Activated T-cell treated with anti-CD3 and anti-CD28 coated beads, Interleukin-2, amount 50 U/mL, for 24 hours (primary cell): ENCODE data around the gene PET100.
A peak's percentile ranks its signal among the peaks of the same experiment; 100 is the strongest.
"Not testable (repeated sequence)": the region's sequence is repeated elsewhere in the genome, so short reads cannot be mapped to it uniquely, and the experiment has no call there.

Experiments used
- DNase-seq: peaks from one replicate; pipeline ENCODE4 v3.0.0-alpha.2; 2020
- H3K27ac Mint-ChIP-seq: 2 replicates; pipeline ENCODE4 v1.8.0; 2020; ENCODE audit warnings: mild to moderate bottlenecking, mixed read lengths
- H3K27me3 Mint-ChIP-seq: 2 replicates; pipeline ENCODE4 v1.8.0; 2020; ENCODE audit warnings: mixed read lengths
- H3K36me3 Mint-ChIP-seq: 2 replicates; pipeline ENCODE4 v1.8.0; 2020; ENCODE audit warnings: low read depth, mixed read lengths
- H3K4me1 Mint-ChIP-seq: 2 replicates; pipeline ENCODE4 v1.8.0; 2020; ENCODE audit warnings: low read depth, mixed read lengths
- H3K4me3 Mint-ChIP-seq: 2 replicates; pipeline ENCODE4 v1.8.0; 2020; ENCODE audit warnings: mild to moderate bottlenecking, moderate library complexity, mixed read lengths
- H3K9me3 Mint-ChIP-seq: 2 replicates; pipeline ENCODE4 v1.8.0; 2020; ENCODE audit warnings: mixed read lengths

PET100 gene

GRCh38 chr19:7636691-7637373 is 7.2 kb downstream of the PET100 start, which contains the start of gene STXBP2:
STXBP2 (plus strand) TSS chr19:7637110; CDS start chr19:7637150, 40 bp downstream.
- peak; percentile 97 for DNase-seq
- H3K4me1 Mint-ChIP-seq = peaks cover 34% of the 10 kb centered on the region
- H3K9me3 Mint-ChIP-seq = no peaks in the 10 kb centered on the region
- no peaks in the 10 kb centered on the region for H3K27me3 Mint-ChIP-seq
- peaks cover 38% of the 10 kb centered on the region for H3K36me3 Mint-ChIP-seq
- peak within 1 kb of the TSS; percentile 85 for H3K4me3 Mint-ChIP-seq
- peak within 1 kb of the TSS; percentile 92 for H3K27ac Mint-ChIP-seq

GRCh38 chr19:7637374-7638256 is 8.0 kb downstream of the PET100 start:
- Mint-ChIP-seq H3K4me1 (peaks cover 34% of the 10 kb centered on the region), H3K4me3 (peak overlapping the region; percentile 85), H3K9me3 (no peaks in the 10 kb centered on the region), H3K27ac (peak overlapping the region; percentile 92), H3K27me3 (no peaks in the 10 kb centered on the region), H3K36me3 (peaks cover 31% of the 10 kb centered on the region)
- DNase-seq = no peak

DNA sequence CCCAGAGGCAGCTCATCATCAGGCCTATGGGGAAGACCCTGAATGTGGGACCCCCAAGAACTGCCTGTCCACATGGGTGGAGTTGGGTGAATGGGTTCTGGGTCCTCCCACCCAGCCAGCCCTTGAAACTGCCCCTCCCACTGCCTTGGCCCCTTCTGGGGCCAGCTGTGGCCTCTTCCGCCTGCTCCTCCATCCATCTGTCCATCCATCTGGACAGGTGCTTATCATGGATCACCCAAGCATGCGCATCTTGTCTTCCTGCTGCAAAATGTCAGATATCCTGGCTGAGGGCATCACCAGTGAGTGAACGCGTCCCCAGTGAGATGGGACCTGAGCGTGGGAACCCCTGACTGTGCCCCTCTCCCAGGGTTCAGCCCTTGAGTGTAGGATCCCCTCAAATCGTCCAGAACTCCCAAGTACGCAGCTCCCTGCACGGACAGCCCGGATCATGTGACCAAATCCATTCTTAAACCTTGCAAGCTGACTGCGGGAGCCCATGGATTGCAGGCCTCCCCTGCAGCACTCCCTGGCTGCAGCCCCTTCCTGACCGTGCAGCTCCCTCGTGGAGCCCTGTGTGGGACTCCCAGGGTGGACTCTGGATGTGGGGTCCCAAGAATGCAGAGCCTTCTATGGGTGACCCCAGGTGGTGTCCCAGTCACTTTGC is 9.3 kb downstream of the PET100 start:
- H3K27ac Mint-ChIP-seq = no peak overlapping the region

DNA sequence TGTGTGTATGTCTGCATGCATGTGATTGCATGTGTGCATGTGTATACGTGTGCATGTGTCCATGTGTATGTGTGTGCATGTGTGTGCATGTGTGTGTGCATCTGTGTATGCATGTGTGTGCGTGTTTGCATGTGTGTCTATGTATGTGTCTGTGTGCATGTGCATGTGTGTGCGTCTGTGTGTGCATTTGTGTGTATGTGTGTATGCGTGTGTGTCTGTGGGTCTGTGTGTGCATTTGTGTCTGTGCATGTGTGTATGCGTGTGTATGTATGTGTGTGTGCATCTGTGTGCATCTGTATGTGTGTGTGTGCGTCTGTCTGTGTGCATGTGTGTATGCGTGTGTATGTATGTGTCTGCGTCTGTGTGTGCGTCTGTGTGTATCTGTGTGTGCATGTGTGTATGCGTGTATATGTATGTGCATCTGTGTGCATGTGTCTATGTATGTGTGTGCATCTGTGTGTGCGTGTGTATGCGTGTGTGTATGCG is 10.3 kb downstream of the PET100 start:
- Mint-ChIP-seq H3K9me3 (no peaks in the 10 kb centered on the region), H3K27me3 (no peaks in the 10 kb centered on the region), H3K36me3 (peaks cover 35% of the 10 kb centered on the region), H3K27ac (no peak overlapping the region), H3K4me1 (peaks cover 32% of the 10 kb centered on the region), H3K4me3 (no peak overlapping the region)
- DNase-seq = no peak

More for the DNA sequence above, 9.3 kb downstream of the PET100 start:
- Mint-ChIP-seq H3K4me1 (peaks cover 34% of the 10 kb centered on the region), H3K4me3 (peak overlapping the region; percentile 21), H3K36me3 (peaks cover 27% of the 10 kb centered on the region), H3K9me3 (no peaks in the 10 kb centered on the region), H3K27me3 (no peaks in the 10 kb centered on the region)
- DNase-seq = no peak

DNA sequence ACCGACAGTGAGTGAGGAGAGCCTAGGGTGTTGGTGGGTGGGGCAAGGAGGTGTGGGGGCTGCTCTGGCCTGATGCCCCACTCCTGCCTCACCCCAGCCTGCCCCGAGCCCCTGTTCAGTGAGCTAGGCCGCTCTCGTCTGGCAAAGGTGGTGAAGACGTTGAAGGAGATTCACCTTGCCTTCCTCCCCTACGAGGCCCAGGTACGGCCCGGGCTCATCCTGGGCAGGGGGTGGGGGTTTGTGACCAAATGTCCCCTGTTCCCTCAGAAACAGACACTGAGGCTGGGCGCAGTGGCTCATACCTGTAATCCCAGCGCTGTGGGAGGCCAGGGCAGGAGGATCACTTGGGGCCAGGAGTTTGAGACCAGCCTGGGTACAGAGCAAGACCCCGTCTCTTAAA is 11.2 kb downstream of the PET100 start:
- Mint-ChIP-seq H3K4me1 (peaks cover 29% of the 10 kb centered on the region), H3K36me3 (peaks cover 42% of the 10 kb centered on the region), H3K27me3 (no peaks in the 10 kb centered on the region), H3K9me3 (no peaks in the 10 kb centered on the region), H3K27ac (no peak overlapping the region), H3K4me3 (no peak overlapping the region)
- DNase-seq = no peak

DNA sequence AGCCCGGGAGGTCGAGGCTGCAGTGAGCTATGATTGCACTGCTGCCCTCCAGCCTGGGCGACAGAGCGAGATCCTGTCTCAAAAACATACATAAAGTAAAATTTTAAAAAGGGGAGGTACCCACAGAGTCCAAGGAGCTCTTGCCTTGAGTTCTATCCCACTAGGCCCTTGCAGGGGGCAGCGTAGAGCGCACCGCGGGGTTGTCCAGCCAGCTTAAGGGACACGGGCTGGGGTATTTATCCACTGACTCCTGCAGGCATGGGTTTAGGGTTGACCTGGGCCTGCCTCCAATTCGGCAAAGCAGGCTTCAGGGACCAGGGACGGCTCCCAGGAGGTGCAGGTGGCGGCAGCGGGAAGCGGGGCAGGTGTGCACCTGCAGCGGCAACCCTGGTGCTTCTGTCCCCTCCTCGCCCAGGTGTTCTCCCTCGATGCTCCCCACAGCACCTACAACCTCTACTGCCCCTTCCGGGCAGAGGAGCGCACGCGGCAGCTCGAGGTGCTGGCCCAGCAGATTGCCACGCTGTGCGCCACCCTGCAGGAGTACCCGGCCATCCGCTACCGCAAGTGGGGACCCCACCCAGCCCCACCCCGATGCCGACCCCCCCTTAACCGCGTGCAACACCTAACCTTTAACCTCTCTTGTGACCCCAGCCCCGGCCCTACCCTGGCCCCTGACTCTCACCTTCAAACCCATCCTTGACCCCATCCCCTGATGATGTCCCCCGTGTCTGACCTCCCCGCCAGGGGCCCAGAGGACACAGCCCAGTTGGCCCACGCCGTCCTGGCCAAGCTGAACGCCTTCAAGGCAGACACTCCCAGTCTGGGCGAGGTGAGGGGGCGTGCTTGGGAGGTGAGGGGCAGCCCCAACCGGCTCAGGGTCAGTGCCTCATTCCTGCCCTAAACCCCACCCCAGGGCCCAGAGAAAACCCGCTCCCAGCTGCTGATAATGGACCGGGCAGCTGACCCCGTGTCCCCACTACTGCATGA is 12.0 kb downstream of the PET100 start:
- H3K4me3 Mint-ChIP-seq = no peak overlapping the region
- H3K9me3 Mint-ChIP-seq = no peaks in the 10 kb centered on the region
- no peak overlapping the region for H3K27ac Mint-ChIP-seq
- H3K36me3 Mint-ChIP-seq = peaks cover 47% of the 10 kb centered on the region
- peaks cover 23% of the 10 kb centered on the region for H3K4me1 Mint-ChIP-seq
- no peaks in the 10 kb centered on the region for H3K27me3 Mint-ChIP-seq
- DNase-seq = no peak

GRCh38 chr19:7642295-7643030 is 12.9 kb downstream of the PET100 start:
- Mint-ChIP-seq H3K4me1 (peaks cover 20% of the 10 kb centered on the region), H3K27me3 (no peaks in the 10 kb centered on the region), H3K4me3 (no peak overlapping the region), H3K27ac (no peak overlapping the region), H3K36me3 (peaks cover 47% of the 10 kb centered on the region), H3K9me3 (no peaks in the 10 kb centered on the region)
- no peak for DNase-seq

DNA sequence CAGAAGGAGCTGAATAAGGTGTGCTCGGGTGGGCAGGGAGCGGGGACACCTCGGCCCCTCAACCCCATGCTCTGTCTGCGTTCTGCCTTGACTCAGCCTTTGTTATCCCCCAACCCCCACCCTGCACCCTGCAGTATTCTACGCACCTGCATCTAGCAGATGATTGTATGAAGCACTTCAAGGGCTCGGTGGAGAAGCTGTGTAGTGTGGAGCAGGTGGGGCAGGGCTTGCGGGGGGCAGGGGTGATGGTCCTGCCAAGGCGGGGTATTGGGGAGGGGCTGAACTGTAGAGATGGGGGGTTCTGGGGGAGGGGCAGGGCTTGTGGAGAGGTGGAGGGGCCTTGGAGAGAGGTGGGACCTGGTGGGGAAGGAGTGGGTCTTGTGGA is 13.4 kb downstream of the PET100 start:
- peaks cover 16% of the 10 kb centered on the region for H3K4me1 Mint-ChIP-seq
- no peaks in the 10 kb centered on the region for H3K9me3 Mint-ChIP-seq
- no peaks in the 10 kb centered on the region for H3K27me3 Mint-ChIP-seq
- peaks cover 53% of the 10 kb centered on the region for H3K36me3 Mint-ChIP-seq
- no peak for DNase-seq
- no peak overlapping the region for H3K27ac Mint-ChIP-seq
- no peak overlapping the region for H3K4me3 Mint-ChIP-seq

DNA sequence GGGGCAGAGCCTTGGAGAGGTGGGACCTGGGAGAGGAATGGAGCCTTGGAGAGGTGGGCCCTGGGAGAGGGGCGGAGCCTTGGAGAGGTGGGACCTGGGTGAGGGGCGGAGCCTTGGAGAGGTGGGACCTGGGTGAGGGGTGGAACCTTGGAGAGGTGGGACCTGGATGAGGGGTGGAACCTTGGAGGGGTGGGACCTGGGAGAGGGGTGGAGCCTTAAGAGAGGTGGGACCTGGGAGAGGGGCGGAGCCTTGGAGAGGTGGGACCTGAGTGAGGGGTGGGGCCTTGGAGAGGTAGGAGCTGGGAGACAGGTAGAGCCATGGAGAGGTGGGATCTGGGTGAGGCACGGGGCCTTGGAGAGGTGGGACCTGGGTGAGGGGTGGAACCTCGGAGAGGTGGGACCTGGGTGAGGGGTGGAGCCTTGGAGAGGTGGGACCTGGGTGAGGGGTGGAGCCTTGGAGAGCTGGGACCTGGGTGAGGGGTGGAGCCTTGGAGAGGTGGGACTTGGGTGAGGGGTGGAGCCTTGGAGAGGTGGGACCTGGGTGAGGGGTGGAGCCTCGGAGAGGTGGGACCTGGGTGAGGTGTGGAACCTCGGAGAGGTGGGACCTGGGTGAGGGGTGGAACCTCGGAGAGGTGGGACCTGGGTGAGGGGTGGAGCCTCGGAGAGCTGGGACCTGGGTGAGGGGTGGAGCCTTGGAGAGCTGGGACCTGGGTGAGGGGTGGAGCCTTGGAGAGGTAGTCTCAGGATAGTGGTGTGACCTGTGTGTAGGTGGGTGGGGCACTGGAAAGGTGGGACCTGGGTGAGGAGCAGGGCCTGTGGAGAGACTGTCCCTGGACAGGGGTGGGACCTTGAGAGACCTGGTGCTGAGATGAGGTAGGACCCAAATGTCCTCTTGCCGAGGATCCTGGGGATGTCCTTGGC is 14.3 kb downstream of the PET100 start:
- H3K4me3 Mint-ChIP-seq, H3K27ac Mint-ChIP-seq, DNase-seq, H3K9me3 Mint-ChIP-seq, H3K27me3 Mint-ChIP-seq: not testable (repeated sequence)
- Mint-ChIP-seq H3K36me3 (peaks cover 54% of the 10 kb centered on the region), H3K4me1 (peaks cover 13% of the 10 kb centered on the region)

GRCh38 chr19:7644550-7644877 is 14.9 kb downstream of the PET100 start:
- DNase-seq = no peak
- Mint-ChIP-seq H3K4me1 (peaks cover 7% of the 10 kb centered on the region), H3K27ac (no peak overlapping the region), H3K4me3 (no peak overlapping the region), H3K9me3 (no peaks in the 10 kb centered on the region), H3K36me3 (peaks cover 48% of the 10 kb centered on the region), H3K27me3 (no peaks in the 10 kb centered on the region)

DNA sequence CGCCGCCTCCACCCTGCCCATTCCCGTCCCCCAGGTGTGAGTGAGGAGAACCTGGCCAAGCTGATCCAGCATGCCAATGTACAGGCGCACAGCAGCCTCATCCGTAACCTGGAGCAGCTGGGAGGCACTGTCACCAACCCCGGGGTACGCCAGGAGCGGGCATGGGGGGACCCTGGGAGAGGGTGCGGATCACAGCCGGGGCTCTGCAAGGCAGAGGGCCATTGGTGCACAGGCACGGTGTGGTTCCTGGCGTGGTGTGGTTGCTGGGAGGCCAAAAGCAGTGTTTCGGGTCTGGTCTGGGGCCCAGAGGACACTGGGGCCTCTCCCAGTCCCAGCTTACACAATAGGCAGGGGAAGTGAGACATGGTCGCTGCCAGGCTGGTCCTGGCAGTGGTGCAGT is 15.6 kb downstream of the PET100 start:
- H3K27ac Mint-ChIP-seq = no peak overlapping the region
- H3K36me3 Mint-ChIP-seq = peaks cover 41% of the 10 kb centered on the region
- no peak for DNase-seq
- no peaks in the 10 kb centered on the region for H3K9me3 Mint-ChIP-seq
- H3K27me3 Mint-ChIP-seq = no peaks in the 10 kb centered on the region
- H3K4me3 Mint-ChIP-seq = no peak overlapping the region
- peaks cover under 1% of the 10 kb centered on the region for H3K4me1 Mint-ChIP-seq

GRCh38 chr19:7645656-7646425 is 16.2 kb downstream of the PET100 start:
- no peak for DNase-seq
- no peaks in the 10 kb centered on the region for H3K27me3 Mint-ChIP-seq
- no peaks in the 10 kb centered on the region for H3K4me1 Mint-ChIP-seq
- no peak overlapping the region for H3K4me3 Mint-ChIP-seq
- no peak overlapping the region for H3K27ac Mint-ChIP-seq
- H3K9me3 Mint-ChIP-seq = no peaks in the 10 kb centered on the region
- H3K36me3 Mint-ChIP-seq = peaks cover 35% of the 10 kb centered on the region
